OCI-LY7 (cell line): ENCODE measurements around the gene ALDH16A1. TPM values are rescaled to one million over a fixed set of nuclear protein-coding genes. Genes with fewer than 3 reads are reported as not detected.
A peak's percentile ranks its signal among the peaks of the same experiment; 100 is the strongest.

Experiments
- BruUV-seq: library from RNA; stranded (reverse); fragments of 400-500 nt; replicated peaks from 2 replicates; lab custom pipeline; 2021; lab: Mats Ljungman, UMichigan
- CTCF ChIA-PET: fragments of 300-600 bp; sonication (Branson Sonifier 250); formaldehyde crosslinking; loops from one replicate; lab custom pipeline; 2022; ENCODE audit warnings: antibody characterized with exemption; ENCODE audit not compliant: unreplicated experiment; lab: Charles Lee
- POLR2A ChIA-PET: fragments of 300-600 bp; sonication (Branson Sonifier 250); formaldehyde crosslinking; loops from one replicate; lab custom pipeline; 2022; ENCODE audit warnings: antibody characterized with exemption; lab: Charles Lee
- DNase-seq: peaks from one replicate; pipeline ENCODE4 v3.0.0-alpha.2; 2015; ENCODE audit warnings: low spot score
- H2AFZ ChIP-seq: fragments of 200-600 bp; sonication (generic), shearing (Covaris generic); 2 replicates; pipeline ENCODE4 v1.6.1; 2014; ENCODE audit warnings: mild to moderate bottlenecking, antibody characterized with exemption, low read length, moderate library complexity
- H3K27ac ChIP-seq: fragments of 200-600 bp; sonication (generic); 2 replicates; pipeline ENCODE4 v1.5.1; 2014; ENCODE audit warnings: mixed run types, low read depth, mild to moderate bottlenecking, moderate library complexity, low read length, inconsistent platforms; ENCODE audit not compliant: poor library complexity, severe bottlenecking
- H3K36me3 ChIP-seq: fragments of 200-600 bp; sonication (generic); 2 replicates; pipeline ENCODE4 v1.6.1; 2014; ENCODE audit warnings: mild to moderate bottlenecking, antibody characterized with exemption, low read length, moderate library complexity, mixed read lengths; ENCODE audit not compliant: insufficient read depth
- H3K4me1 ChIP-seq: fragments of 200-600 bp; sonication (generic); 2 replicates; pipeline ENCODE4 v1.5.1; 2014; ENCODE audit warnings: mild to moderate bottlenecking, low read length; ENCODE audit not compliant: insufficient read depth, poor library complexity, severe bottlenecking
- H3K4me2 ChIP-seq: fragments of 200-600 bp; sonication (generic); 2 replicates; pipeline ENCODE4 v1.6.1; 2014; ENCODE audit warnings: mild to moderate bottlenecking, low read length
- H3K4me3 ChIP-seq: fragments of 200-600 bp; sonication (generic); 2 replicates; pipeline ENCODE4 v1.5.1; 2014; ENCODE audit warnings: mild to moderate bottlenecking, low read depth, low read length; ENCODE audit not compliant: poor library complexity, severe bottlenecking
- H3K79me2 ChIP-seq: fragments of 200-600 bp; sonication (generic); 2 replicates; pipeline ENCODE4 v1.6.1; 2016; ENCODE audit warnings: low read depth, mild to moderate bottlenecking, low read length, moderate library complexity, mixed read lengths; ENCODE audit not compliant: insufficient read depth
- H3K9me2 ChIP-seq: fragments of 200-600 bp; sonication (generic); 2 replicates; pipeline ENCODE4 v1.6.1; 2016; ENCODE audit warnings: mild to moderate bottlenecking, low read length, mixed read lengths; ENCODE audit not compliant: insufficient read depth
- H3K9me3 ChIP-seq: fragments of 200-600 bp; sonication (generic); 2 replicates; pipeline ENCODE4 v1.6.1; 2014; ENCODE audit warnings: mild to moderate bottlenecking, mixed run types, low read length, mixed read lengths
- H4K20me1 ChIP-seq: fragments of 200-600 bp; sonication (generic); 2 replicates; pipeline ENCODE4 v1.6.1; 2014; ENCODE audit warnings: mild to moderate bottlenecking, antibody characterized with exemption, low read length, moderate library complexity, mixed read lengths; ENCODE audit not compliant: insufficient read depth
- EZH2phosphoT487 ChIP-seq: fragments of 200-600 bp; sonication (generic); IDR thresholded peaks from 2 replicates; pipeline ENCODE4 v1.6.1; 2018; ENCODE audit warnings: low read depth, borderline replicate concordance, mild to moderate bottlenecking, mixed run types, antibody characterized with exemption, low read length, moderate library complexity, mixed read lengths
- intact Hi-C: fragments of 100-400 bp; cut with micrococcal nuclease; formaldehyde crosslinking; loops from one replicate; pipeline ENCODE4 v1.10.0; 2022; ENCODE audit not compliant: unreplicated experiment
- total RNA-seq, 2 experiments: library from RNA; depleted of rRNA in 1 of 2; stranded (reverse); fragments of >200 nt in 1 of 2; shearing (Covaris generic) in 1 of 2; gene quantifications; 2 replicates each; pipeline ENCODE4 v1.2.3, GENCODE V29; 2014 to 2022
- TF ChIP-seq, protein P1 (sequence below): fragments of 200-600 bp; sonication (generic); conservative IDR thresholded peaks from 2 replicates; pipeline ENCODE4 v1.5.1; 2014; ENCODE audit warnings: mild to moderate bottlenecking, antibody characterized with exemption, low read length, moderate library complexity, mixed read lengths

ALDH16A1 gene
- total RNA-seq, 2 experiments from 2014 or later: 26.0 to 55.4 TPM

- 0 out of 2 replicates have a peak, but pooled peaks cover 2% of the 10 kb centered on the region for H3K36me3 ChIP-seq
- no peaks in the 10 kb centered on the region for H3K79me2 ChIP-seq
- TF ChIP-seq, protein P1, sequence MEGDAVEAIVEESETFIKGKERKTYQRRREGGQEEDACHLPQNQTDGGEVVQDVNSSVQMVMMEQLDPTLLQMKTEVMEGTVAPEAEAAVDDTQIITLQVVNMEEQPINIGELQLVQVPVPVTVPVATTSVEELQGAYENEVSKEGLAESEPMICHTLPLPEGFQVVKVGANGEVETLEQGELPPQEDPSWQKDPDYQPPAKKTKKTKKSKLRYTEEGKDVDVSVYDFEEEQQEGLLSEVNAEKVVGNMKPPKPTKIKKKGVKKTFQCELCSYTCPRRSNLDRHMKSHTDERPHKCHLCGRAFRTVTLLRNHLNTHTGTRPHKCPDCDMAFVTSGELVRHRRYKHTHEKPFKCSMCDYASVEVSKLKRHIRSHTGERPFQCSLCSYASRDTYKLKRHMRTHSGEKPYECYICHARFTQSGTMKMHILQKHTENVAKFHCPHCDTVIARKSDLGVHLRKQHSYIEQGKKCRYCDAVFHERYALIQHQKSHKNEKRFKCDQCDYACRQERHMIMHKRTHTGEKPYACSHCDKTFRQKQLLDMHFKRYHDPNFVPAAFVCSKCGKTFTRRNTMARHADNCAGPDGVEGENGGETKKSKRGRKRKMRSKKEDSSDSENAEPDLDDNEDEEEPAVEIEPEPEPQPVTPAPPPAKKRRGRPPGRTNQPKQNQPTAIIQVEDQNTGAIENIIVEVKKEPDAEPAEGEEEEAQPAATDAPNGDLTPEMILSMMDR: peak; percentile 69
- TF ChIP-seq EZH2phosphoT487: no peak
- POLR2A ChIA-PET: no interaction called here
- CTCF ChIA-PET: interaction anchor here (0.6 kb wide), 1 partner anchor 21 kb away, joined by 3 read pairs; no protein-coding TSS in a partner anchor
- peak; percentile 60 for DNase-seq
- H3K4me3 ChIP-seq: peak overlapping the region; percentile 6
- H3K4me2 ChIP-seq: peak overlapping the region; percentile 97; the same call in 1 of the 2 replicates
- no peak overlapping the region for H2AFZ ChIP-seq
- H3K9me2 ChIP-seq: no peaks in the 10 kb centered on the region
- no peaks in the 10 kb centered on the region for H3K9me3 ChIP-seq
- no TSS peak for BruUV-seq
- H4K20me1 ChIP-seq: no peaks in the 10 kb centered on the region
- H3K4me1 ChIP-seq: peaks cover 28% of the 10 kb centered on the region
- intact Hi-C loops: no loop called here
- peak overlapping the region; percentile 17 for H3K27ac ChIP-seq
Observed at GRCh38 chr19:49475995-49476880, 23.2 kb downstream of the ALDH16A1 start.

GRCh38 chr19:49479975-49480628, 27.1 kb downstream of the ALDH16A1 start:
- no peaks in the 10 kb centered on the region for H3K79me2 ChIP-seq
- no peaks in the 10 kb centered on the region for H4K20me1 ChIP-seq
- no TSS peak for BruUV-seq
- no peak overlapping the region for H3K4me2 ChIP-seq
- ChIA-PET POLR2A (interaction anchor here (0.6 kb wide), 1 partner anchor 599 kb away, joined by 5 read pairs; no protein-coding TSS in a partner anchor), CTCF (no interaction called here)
- H3K36me3 ChIP-seq: no peaks in the 10 kb centered on the region
- intact Hi-C loops: no loop called here
- H3K4me3 ChIP-seq: no peak overlapping the region
- DNase-seq: no peak
- no peak overlapping the region for H2AFZ ChIP-seq
- H3K9me2 ChIP-seq: no peaks in the 10 kb centered on the region
- TF ChIP-seq, protein P1: no peak
- TF ChIP-seq EZH2phosphoT487: no peak
- peaks cover 13% of the 10 kb centered on the region for H3K4me1 ChIP-seq
- no peak overlapping the region for H3K27ac ChIP-seq
- H3K9me3 ChIP-seq: no peaks in the 10 kb centered on the region
